Endothelial cell (in vitro differentiated cells): ENCODE results near the gene UBE3B. TPM values are rescaled to one million over a fixed set of nuclear protein-coding genes. Genes with fewer than 3 reads are reported as not detected.

Experiments
- DNase-seq: peaks from one replicate; pipeline ENCODE4 v3.0.0; 2021; ENCODE audit warnings: low spot score
- H3K27ac Mint-ChIP-seq: one replicate; pipeline ENCODE4 v1.8.0; 2021; ENCODE audit warnings: mixed read lengths, inconsistent platforms; ENCODE audit not compliant: unreplicated experiment
- H3K27me3 Mint-ChIP-seq: one replicate; pipeline ENCODE4 v1.8.0; 2021; ENCODE audit warnings: mild to moderate bottlenecking, moderate library complexity, mixed read lengths, inconsistent platforms; ENCODE audit not compliant: unreplicated experiment
- H3K36me3 Mint-ChIP-seq: one replicate; pipeline ENCODE4 v1.8.0; 2021; ENCODE audit warnings: mild to moderate bottlenecking, low read depth, mixed read lengths, inconsistent platforms; ENCODE audit not compliant: unreplicated experiment
- H3K4me1 Mint-ChIP-seq: one replicate; pipeline ENCODE4 v1.8.0; 2021; ENCODE audit warnings: mild to moderate bottlenecking, mixed read lengths, inconsistent platforms; ENCODE audit not compliant: unreplicated experiment
- H3K4me3 Mint-ChIP-seq: one replicate; pipeline ENCODE4 v1.8.0; 2021; ENCODE audit warnings: mild to moderate bottlenecking, mixed read lengths, inconsistent platforms; ENCODE audit not compliant: unreplicated experiment
- H3K9me3 Mint-ChIP-seq: one replicate; pipeline ENCODE4 v1.8.0; 2021; ENCODE audit warnings: mixed read lengths, inconsistent platforms; ENCODE audit not compliant: unreplicated experiment
- total RNA-seq: library from RNA; stranded (reverse); fragmentation: NEBNext Ultra II Directional; extraction: Animal tissue kit (Norgen Biotek cat#: 25700); gene quantifications from one replicate; pipeline ENCODE4 v1.2.1, GENCODE V29; 2021; ENCODE audit not compliant: unreplicated experiment
- TF ChIP-seq, protein P1 (sequence below): fragments of 200-600 bp; sonication (generic); IDR thresholded peaks from one replicate; pipeline ENCODE4 v1.5.0; 2021; ENCODE audit warnings: antibody characterized with exemption; ENCODE audit not compliant: unreplicated experiment

The UBE3B gene
- total RNA-seq, 1 donor from 2014 or later, result 44.3 TPM

DNA sequence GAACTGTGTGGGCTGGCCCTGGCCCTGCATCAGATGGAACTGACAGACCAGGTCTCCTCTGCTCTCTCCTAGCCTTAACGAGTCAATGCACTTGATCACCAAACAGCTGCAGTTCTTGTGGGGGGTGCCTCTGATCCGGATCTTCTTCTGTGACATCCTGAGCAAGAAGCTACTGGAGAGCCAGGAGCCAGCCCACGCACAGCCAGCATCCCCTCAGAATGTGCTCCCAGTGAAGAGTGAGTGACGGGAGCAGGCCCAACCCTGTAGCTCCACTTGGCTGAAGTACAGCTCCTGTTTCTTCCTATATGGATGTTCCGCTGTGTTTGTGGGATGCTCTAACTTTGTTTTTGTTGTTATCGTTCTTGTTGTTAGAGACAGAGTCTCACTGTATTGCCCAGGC is 23.9 kb downstream of the UBE3B start:
- H3K36me3 Mint-ChIP-seq, result peaks cover 44% of the 10 kb centered on the region
- H3K9me3 Mint-ChIP-seq, result no peaks in the 10 kb centered on the region
- H3K27ac Mint-ChIP-seq, result no peak overlapping the region
- H3K4me3 Mint-ChIP-seq, result no peak overlapping the region
- H3K27me3 Mint-ChIP-seq, result no peaks in the 10 kb centered on the region
- no peak for DNase-seq
- TF ChIP-seq, protein P1, sequence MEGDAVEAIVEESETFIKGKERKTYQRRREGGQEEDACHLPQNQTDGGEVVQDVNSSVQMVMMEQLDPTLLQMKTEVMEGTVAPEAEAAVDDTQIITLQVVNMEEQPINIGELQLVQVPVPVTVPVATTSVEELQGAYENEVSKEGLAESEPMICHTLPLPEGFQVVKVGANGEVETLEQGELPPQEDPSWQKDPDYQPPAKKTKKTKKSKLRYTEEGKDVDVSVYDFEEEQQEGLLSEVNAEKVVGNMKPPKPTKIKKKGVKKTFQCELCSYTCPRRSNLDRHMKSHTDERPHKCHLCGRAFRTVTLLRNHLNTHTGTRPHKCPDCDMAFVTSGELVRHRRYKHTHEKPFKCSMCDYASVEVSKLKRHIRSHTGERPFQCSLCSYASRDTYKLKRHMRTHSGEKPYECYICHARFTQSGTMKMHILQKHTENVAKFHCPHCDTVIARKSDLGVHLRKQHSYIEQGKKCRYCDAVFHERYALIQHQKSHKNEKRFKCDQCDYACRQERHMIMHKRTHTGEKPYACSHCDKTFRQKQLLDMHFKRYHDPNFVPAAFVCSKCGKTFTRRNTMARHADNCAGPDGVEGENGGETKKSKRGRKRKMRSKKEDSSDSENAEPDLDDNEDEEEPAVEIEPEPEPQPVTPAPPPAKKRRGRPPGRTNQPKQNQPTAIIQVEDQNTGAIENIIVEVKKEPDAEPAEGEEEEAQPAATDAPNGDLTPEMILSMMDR, result no peak
- no peaks in the 10 kb centered on the region for H3K4me1 Mint-ChIP-seq

DNA sequence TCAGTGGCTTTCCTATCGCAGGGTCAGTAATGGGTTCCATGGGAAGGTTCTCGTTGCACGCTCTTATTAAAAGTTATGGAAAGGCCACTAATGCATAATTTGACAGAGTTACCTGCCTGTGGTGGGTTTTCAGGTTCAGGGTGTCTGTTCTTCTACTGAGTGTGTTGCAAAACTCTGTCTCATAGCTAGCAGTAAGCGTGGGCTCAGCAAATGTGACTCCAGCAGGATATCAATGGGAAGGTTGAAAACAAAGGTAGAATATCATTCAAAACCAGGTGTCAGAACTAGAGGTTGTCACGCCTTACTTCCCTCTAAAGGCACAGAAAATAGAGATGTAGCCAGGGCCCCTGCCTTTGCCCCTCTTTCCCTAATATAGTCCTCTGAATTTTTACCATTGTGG is 24.9 kb downstream of the UBE3B start:
- TF ChIP-seq, protein P1, result no peak
- Mint-ChIP-seq H3K4me3 (no peak overlapping the region), H3K9me3 (no peaks in the 10 kb centered on the region), H3K36me3 (peaks cover 39% of the 10 kb centered on the region), H3K4me1 (no peaks in the 10 kb centered on the region), H3K27me3 (no peaks in the 10 kb centered on the region), H3K27ac (no peak overlapping the region)
- DNase-seq, result no peak

DNA sequence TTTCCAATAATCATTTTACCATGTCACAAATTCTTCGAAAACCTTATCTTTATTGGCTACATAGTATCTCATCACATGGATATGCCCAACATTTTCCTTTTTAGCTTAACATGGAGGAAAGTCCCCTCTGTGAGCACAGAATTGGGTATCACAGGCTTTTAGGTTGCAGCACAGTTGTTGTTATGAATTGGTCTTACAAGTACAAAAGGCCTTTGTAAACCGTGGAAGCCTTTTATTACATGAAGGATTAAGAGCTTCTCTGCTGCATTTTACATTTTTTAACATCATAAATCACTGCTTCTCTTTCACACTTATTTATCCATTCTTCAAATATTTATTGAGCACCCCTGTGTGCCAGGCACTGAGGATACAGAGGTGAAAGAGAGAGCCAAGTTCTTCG is 26.2 kb downstream of the UBE3B start:
- Mint-ChIP-seq H3K36me3 (peaks cover 36% of the 10 kb centered on the region), H3K27me3 (no peaks in the 10 kb centered on the region), H3K4me1 (no peaks in the 10 kb centered on the region), H3K9me3 (no peaks in the 10 kb centered on the region), H3K27ac (no peak overlapping the region), H3K4me3 (peak overlapping the region; percentile 3)
- TF ChIP-seq, protein P1, result no peak
- DNase-seq, result no peak

DNA sequence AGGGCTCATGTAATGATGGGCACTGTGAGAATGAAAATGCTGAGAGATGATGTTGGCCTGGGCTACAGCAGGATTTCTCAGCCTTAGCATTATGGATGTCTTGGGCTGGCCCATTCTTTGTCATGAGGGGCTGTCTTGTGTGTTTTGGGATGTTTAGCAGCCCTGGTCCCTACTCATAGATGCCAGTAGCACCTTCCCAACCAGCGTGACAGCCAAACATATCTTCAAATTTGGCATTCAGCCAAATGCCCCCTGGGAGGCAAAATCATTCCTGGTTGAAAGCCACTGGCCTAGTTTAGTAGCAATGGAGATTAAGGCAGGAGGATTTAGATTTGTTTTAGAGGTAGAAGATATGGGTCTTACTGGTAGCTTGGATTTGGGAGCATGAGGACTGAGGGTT is 26.6 kb downstream of the UBE3B start:
- Mint-ChIP-seq H3K4me1 (no peaks in the 10 kb centered on the region), H3K36me3 (peaks cover 36% of the 10 kb centered on the region), H3K4me3 (peak overlapping the region; percentile 58), H3K27me3 (no peaks in the 10 kb centered on the region), H3K27ac (peak overlapping the region; percentile 27), H3K9me3 (no peaks in the 10 kb centered on the region)
- DNase-seq, result no peak
- TF ChIP-seq, protein P1, result no peak

DNA sequence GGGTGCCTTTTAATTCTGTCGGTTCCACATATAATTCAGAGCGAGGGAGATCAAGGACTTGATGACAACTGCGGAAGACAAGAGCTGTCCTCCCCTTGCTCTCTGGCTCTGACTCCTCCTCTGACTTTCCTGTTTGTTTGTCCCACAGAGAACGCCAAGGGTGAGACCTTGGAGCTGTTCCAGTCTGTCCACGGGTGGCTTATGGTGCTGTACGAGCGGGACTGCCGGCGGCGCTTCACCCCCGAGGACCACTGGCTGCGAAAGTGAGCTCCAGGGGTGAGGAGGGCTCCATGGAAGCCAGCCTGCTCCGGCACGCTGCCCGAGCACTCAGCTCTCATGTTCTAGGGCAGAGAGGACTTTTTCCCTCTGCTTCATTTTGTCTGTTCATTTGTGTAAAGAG is 32.8 kb downstream of the UBE3B start:
- Mint-ChIP-seq H3K27ac (no peak overlapping the region), H3K36me3 (peaks cover 47% of the 10 kb centered on the region), H3K4me1 (no peaks in the 10 kb centered on the region), H3K27me3 (peaks cover 4% of the 10 kb centered on the region), H3K4me3 (no peak overlapping the region), H3K9me3 (no peaks in the 10 kb centered on the region)
- TF ChIP-seq, protein P1, result no peak
- no peak for DNase-seq
